HG03354 (cell line): Measurements from ENCODE around the gene HMGB1.

Experiments
- ATAC-seq: cut with Tn5 transposase; IDR thresholded peaks from one replicate; pipeline ENCODE4 v1.9.1; 2021; ENCODE audit warnings: mild to moderate bottlenecking; ENCODE audit not compliant: unreplicated experiment, poor library complexity, severe bottlenecking

HMGB1 gene

GRCh38 chr13:30437177-30437576 lies 28.6 kb downstream of the HMGB1 start:
- ATAC-seq = no peak

GRCh38 chr13:30435911-30436451 lies 29.8 kb downstream of the HMGB1 start:
- ATAC-seq = no peak

GRCh38 chr13:30431269-30431940 lies 34.3 kb downstream of the HMGB1 start:
- peak; percentile 42 for ATAC-seq

GRCh38 chr13:30429721-30430694 lies 35.7 kb downstream of the HMGB1 start:
- peak; percentile 55 for ATAC-seq

- ATAC-seq = no peak
Measured at GRCh38 chr13:30429235-30429634, 36.5 kb downstream of the HMGB1 start.

GRCh38 chr13:30423891-30424290 lies 41.8 kb downstream of the HMGB1 start:
- ATAC-seq = no peak

- peak; percentile 73 for ATAC-seq
Measured at GRCh38 chr13:30422054-30422839, 43.5 kb downstream of the HMGB1 start, which contains the start of gene UBE2L5. TSS of gene UBE2L5 (plus strand) at chr13:30422493. CDS start at chr13:30427991, 5,498 bp downstream.

GRCh38 chr13:30421093-30422053 lies 44.4 kb downstream of the HMGB1 start:
- ATAC-seq = peak; percentile 39

GRCh38 chr13:30418717-30419459 lies 46.8 kb downstream of the HMGB1 start:
- no peak for ATAC-seq

GRCh38 chr13:30418075-30418716 lies 47.5 kb downstream of the HMGB1 start:
- ATAC-seq = no peak

GRCh38 chr13:30416471-30416870 lies 49.3 kb downstream of the HMGB1 start:
- no peak for ATAC-seq

- peak; percentile 89 for ATAC-seq
Measured at GRCh38 chr13:30415430-30416030, 50.2 kb downstream of the HMGB1 start.

GRCh38 chr13:30413842-30414241 lies 51.9 kb downstream of the HMGB1 start:
- no peak for ATAC-seq

GRCh38 chr13:30412346-30412745 lies 53.4 kb downstream of the HMGB1 start:
- ATAC-seq = no peak

- ATAC-seq = no peak
Measured at GRCh38 chr13:30410705-30411125, 55.0 kb downstream of the HMGB1 start.

GRCh38 chr13:30409886-30410704 lies 55.6 kb downstream of the HMGB1 start:
- no peak for ATAC-seq
